HepG2 (cell line): ENCODE data around the gene FAM174C.

Experiments
- E2F5 ChIP-seq: sonication (generic); formaldehyde crosslinking; conservative IDR thresholded peaks from 2 replicates; pipeline ENCODE4 v1.4.0; 2020; ENCODE audit warnings: missing genetic modification reagents
- PAX8 ChIP-seq: sonication (generic); formaldehyde crosslinking; IDR thresholded peaks from 2 replicates; pipeline ENCODE4 v1.8.0; 2022; ENCODE audit warnings: mild to moderate bottlenecking, missing genetic modification reagents, borderline replicate concordance
- PHF5A ChIP-seq: IDR thresholded peaks from one replicate; pipeline ENCODE4 v1.6.1; 2018; ENCODE audit warnings: low read depth, missing genetic modification reagents; ENCODE audit not compliant: unreplicated experiment
- POLR2AphosphoS5 ChIP-seq: IDR thresholded peaks from 2 replicates; pipeline ENCODE4 v1.6.1; 2012; ENCODE audit warnings: low read depth, low read length
- SALL2 ChIP-seq: sonication (generic); formaldehyde crosslinking; IDR thresholded peaks from 2 replicates; pipeline ENCODE4 v1.8.1; 2023; ENCODE audit warnings: mild to moderate bottlenecking, missing genetic modification reagents, inconsistent platforms
- TOPORS ChIP-seq: sonication (generic); formaldehyde crosslinking; IDR thresholded peaks from 2 replicates; pipeline ENCODE4 v1.8.0; 2023; ENCODE audit warnings: mild to moderate bottlenecking, missing genetic modification reagents
- ZNF251 ChIP-seq: sonication (generic); formaldehyde crosslinking; IDR thresholded peaks from 2 replicates; pipeline ENCODE4 v1.9.0; 2021; ENCODE audit warnings: mild to moderate bottlenecking, missing genetic modification reagents

- no peak for TF ChIP-seq PAX8 (CRISPR knock-in tag)
- no peak for TF ChIP-seq TOPORS (CRISPR knock-in tag)
- no peak; the same call in 1 of the 2 replicates for TF ChIP-seq SALL2 (CRISPR knock-in tag)
- no peak for TF ChIP-seq ZNF251
- no peak for TF ChIP-seq E2F5 (CRISPR knock-in tag)
- no peak for TF ChIP-seq PHF5A (CRISPR knock-in tag)
- no peak for TF ChIP-seq POLR2AphosphoS5
These were observed 6.9 kb upstream of the FAM174C start for GRCh38 chr19:1268226-1269064.
